CD14-positive monocyte (primary cell): Measurements from ENCODE around the gene MEOX2. TPM values are rescaled to one million over a fixed set of nuclear protein-coding genes. Genes with fewer than 3 reads are reported as not detected.

Source experiments
- DNase-seq, 3 donors: peaks; one replicate each; pipeline ENCODE4 v3.0.0-alpha.2; 2011 to 2022
- H2AFZ ChIP-seq: 2 replicates; pipeline ENCODE4 v1.6.0; 2012; ENCODE audit warnings: mild to moderate bottlenecking, low read depth, low read length, inconsistent platforms; ENCODE audit not compliant: insufficient read depth, poor library complexity, severe bottlenecking
- H3K27ac ChIP-seq, 2 donors: 1 replicate in 1 of 2; 2 replicates in 1 of 2; pipeline ENCODE4 v1.5.1; 2012 to 2013; ENCODE audit warnings: low read length in 2 of 2, control low read depth in 1 of 2, inconsistent platforms in 1 of 2, low read depth in 1 of 2, mild to moderate bottlenecking in 1 of 2
- H3K27me3 ChIP-seq, 2 donors: one replicate each; pipeline versions ENCODE4 v1.6.0 to v1.6.1; 2011 to 2013; ENCODE audit warnings: low read length in 2 of 2; ENCODE audit not compliant: control insufficient read depth in 2 of 2, insufficient read depth in 2 of 2
- H3K36me3 ChIP-seq, 2 donors: replicated peaks in 1 of 2; 1 replicate in 1 of 2; 2 replicates in 1 of 2; pipeline versions ENCODE4 v1.5.1 to v1.6.1; 2012 to 2013; ENCODE audit warnings: low read length in 2 of 2, control low read depth in 1 of 2, inconsistent platforms in 1 of 2, mild to moderate bottlenecking in 1 of 2; ENCODE audit not compliant: insufficient read depth in 2 of 2, control insufficient read depth in 1 of 2
- H3K4me1 ChIP-seq, 2 donors: 1 replicate in 1 of 2; 2 replicates in 1 of 2; pipeline versions ENCODE4 v1.5.1 to v1.6.1; 2012 to 2013; ENCODE audit warnings: low read length in 2 of 2, control low read depth in 1 of 2, inconsistent platforms in 1 of 2, mild to moderate bottlenecking in 1 of 2, moderate library complexity in 1 of 2; ENCODE audit not compliant: insufficient read depth in 2 of 2, control insufficient read depth in 1 of 2
- H3K4me2 ChIP-seq: replicated peaks from 2 replicates; pipeline ENCODE3; 2012; ENCODE audit warnings: low read length, moderate library complexity, mild to moderate bottlenecking; ENCODE audit not compliant: poor library complexity, severe bottlenecking; ENCODE audit errors: extremely low read depth
- H3K4me3 ChIP-seq, 3 experiments: fragments of 200-600 bp in 1 of 3; sonication (generic) in 1 of 3; replicated peaks in 1 of 3; 1 replicate in 2 of 3; 2 replicates in 1 of 3; pipeline ENCODE4 v1.5.1; 2011 to 2013; ENCODE audit warnings: low read length in 3 of 3, mild to moderate bottlenecking in 3 of 3, control low read depth in 2 of 3, low read depth in 2 of 3, inconsistent platforms in 1 of 3, moderate library complexity in 1 of 3
- H3K79me2 ChIP-seq: 2 replicates; pipeline ENCODE4 v1.6.0; 2012; ENCODE audit warnings: mild to moderate bottlenecking, control low read depth, inconsistent platforms, low read length, moderate library complexity; ENCODE audit not compliant: insufficient read depth
- H3K9ac ChIP-seq: 2 replicates; pipeline ENCODE4 v1.6.0; 2017; ENCODE audit warnings: low read length, mild to moderate bottlenecking; ENCODE audit not compliant: insufficient read depth, poor library complexity, severe bottlenecking
- H3K9me3 ChIP-seq, 2 donors: replicated peaks in 1 of 2; 1 replicate in 1 of 2; 2 replicates in 1 of 2; pipeline versions ENCODE4 v1.5.1 to v1.6.1; 2012 to 2013; ENCODE audit warnings: low read length in 2 of 2, control low read depth in 1 of 2; ENCODE audit not compliant: control insufficient read depth in 1 of 2, insufficient read depth in 1 of 2
- H4K20me1 ChIP-seq: 2 replicates; pipeline ENCODE4 v1.6.0; 2012; ENCODE audit warnings: mild to moderate bottlenecking, low read length, control low read depth, moderate library complexity; ENCODE audit not compliant: insufficient read depth
- H3K27ac Mint-ChIP-seq, 7 donors: one replicate each; pipeline ENCODE4 v1.8.0; 2020; ENCODE audit warnings: mild to moderate bottlenecking in 7 of 7, mixed read lengths in 7 of 7, moderate library complexity in 6 of 7, inconsistent platforms in 2 of 7
- H3K27me3 Mint-ChIP-seq, 3 donors: one replicate each; pipeline ENCODE4 v1.8.0; 2021 to 2022; ENCODE audit warnings: low read depth in 3 of 3, mild to moderate bottlenecking in 3 of 3, mixed read lengths in 3 of 3, moderate library complexity in 3 of 3, inconsistent platforms in 1 of 3
- H3K36me3 Mint-ChIP-seq, 2 donors: one replicate each; pipeline ENCODE4 v1.8.0; 2020; ENCODE audit warnings: mixed read lengths in 2 of 2, inconsistent platforms in 1 of 2, mild to moderate bottlenecking in 1 of 2
- H3K4me1 Mint-ChIP-seq: one replicate; pipeline ENCODE4 v1.8.0; 2020; ENCODE audit warnings: mild to moderate bottlenecking, mixed read lengths
- H3K4me3 Mint-ChIP-seq, 2 donors: one replicate each; pipeline ENCODE4 v1.8.0; 2020; ENCODE audit warnings: mild to moderate bottlenecking in 2 of 2, mixed read lengths in 2 of 2, moderate library complexity in 1 of 2
- H3K9me3 Mint-ChIP-seq, 7 donors: one replicate each; pipeline ENCODE4 v1.8.0; 2020 to 2022; ENCODE audit warnings: mixed read lengths in 7 of 7, mild to moderate bottlenecking in 6 of 7, moderate library complexity in 6 of 7, inconsistent platforms in 2 of 7
- CTCF ChIP-seq: fragments of 200-600 bp; IDR thresholded peaks from one replicate; pipeline ENCODE4 v1.8.0; 2022; ENCODE audit warnings: antibody characterized with exemption, mild to moderate bottlenecking
- WGBS: methylation state at CpG from one replicate; pipeline ENCODE4 v1.1.5; 2013; ENCODE audit warnings: missing lambda C conversion rate; ENCODE audit not compliant: insufficient coverage; 5-methylcytosine and 5-hydroxymethylcytosine counted together
- intact Hi-C, 2 donors: fragments of 100-400 bp; cut with micrococcal nuclease; formaldehyde crosslinking; loops; one replicate each; pipeline versions ENCODE4 v1.15.0 to v1.15.1; 2023
- polyA plus RNA-seq, 3 donors: library from polyadenylated mRNA; depleted of rRNA in 1 of 3; unstranded in 2 of 3; stranded (reverse) in 1 of 3; fragments of 300-500 nt in 2 of 3; fragments of >200 nt in 1 of 3; fragmentation: Illumina TruSeq in 2 of 3; gene quantifications; 1 replicate in 2 of 3; 2 replicates in 1 of 3; pipeline ENCODE4 v1.2.3, GENCODE V29; 2012 to 2021

The MEOX2 gene
- polyA plus RNA-seq, 3 donors, result not detected

GRCh38 chr7:15643000-15643705 is 43.3 kb downstream of the MEOX2 start:
- Histone ChIP-seq H3K27me3 (no peaks in the 10 kb centered on the region), H3K36me3 (no peaks in the 10 kb centered on the region), H3K4me2 (no peak overlapping the region), H3K4me1 (no peaks in the 10 kb centered on the region), H3K27ac (no peak overlapping the region), H3K79me2 (no peaks in the 10 kb centered on the region), H4K20me1 (no peaks in the 10 kb centered on the region), H3K9me3 (peaks cover 13 to 17% of the 10 kb centered on the region in 2 donors), H3K4me3 (no peak overlapping the region), H2AFZ (no peak overlapping the region), H3K9ac (no peak overlapping the region)
- Mint-ChIP-seq H3K4me1 (no peaks in the 10 kb centered on the region), H3K27ac (no peak overlapping the region), H3K36me3 (no peaks in the 10 kb centered on the region), H3K27me3 (no peaks in the 10 kb centered on the region), H3K9me3 (peaks cover 0 to 12% (median 4%) of the 10 kb centered on the region in 7 donors), H3K4me3 (no peak overlapping the region)
- WGBS, result 100% methylated on average over 3 of the region's 3 CpGs
- intact Hi-C loops, result no loop called here
- DNase-seq, result no peak
- no peak for TF ChIP-seq CTCF

- intact Hi-C loops, result no loop called here
- no CpG with 5 or more reads among the region's 1 CpG for WGBS
- Histone ChIP-seq H3K79me2 (no peaks in the 10 kb centered on the region), H3K27me3 (no peaks in the 10 kb centered on the region), H3K4me1 (no peaks in the 10 kb centered on the region), H4K20me1 (no peaks in the 10 kb centered on the region), H3K36me3 (no peaks in the 10 kb centered on the region), H3K9ac (no peak overlapping the region), H3K4me2 (no peak overlapping the region), H2AFZ (no peak overlapping the region), H3K9me3 (no peaks in the 10 kb centered on the region), H3K27ac (no peak overlapping the region), H3K4me3 (no peak overlapping the region)
- Mint-ChIP-seq H3K36me3 (no peaks in the 10 kb centered on the region), H3K4me3 (no peak overlapping the region), H3K9me3 (peaks cover 0 to 3% (median 0%) of the 10 kb centered on the region in 7 donors), H3K4me1 (no peaks in the 10 kb centered on the region), H3K27me3 (no peaks in the 10 kb centered on the region), H3K27ac (no peak overlapping the region)
- no peak for DNase-seq
- TF ChIP-seq CTCF, result no peak
These were observed 57.6 kb downstream of the MEOX2 start for GRCh38 chr7:15628876-15629275.
